ENCODE results near the gene ZP3. TPM values are rescaled to one million over a fixed set of nuclear protein-coding genes. Genes with fewer than 3 reads are reported as not detected.
"Not testable (repeated sequence)": the region's sequence is repeated elsewhere in the genome, so short reads cannot be mapped to it uniquely, and the experiment has no call there.

ZP3 gene
- total RNA-seq, 6 experiments from 2014 or later: 17.5 to 30.4 (median 25.6) TPM

DNA sequence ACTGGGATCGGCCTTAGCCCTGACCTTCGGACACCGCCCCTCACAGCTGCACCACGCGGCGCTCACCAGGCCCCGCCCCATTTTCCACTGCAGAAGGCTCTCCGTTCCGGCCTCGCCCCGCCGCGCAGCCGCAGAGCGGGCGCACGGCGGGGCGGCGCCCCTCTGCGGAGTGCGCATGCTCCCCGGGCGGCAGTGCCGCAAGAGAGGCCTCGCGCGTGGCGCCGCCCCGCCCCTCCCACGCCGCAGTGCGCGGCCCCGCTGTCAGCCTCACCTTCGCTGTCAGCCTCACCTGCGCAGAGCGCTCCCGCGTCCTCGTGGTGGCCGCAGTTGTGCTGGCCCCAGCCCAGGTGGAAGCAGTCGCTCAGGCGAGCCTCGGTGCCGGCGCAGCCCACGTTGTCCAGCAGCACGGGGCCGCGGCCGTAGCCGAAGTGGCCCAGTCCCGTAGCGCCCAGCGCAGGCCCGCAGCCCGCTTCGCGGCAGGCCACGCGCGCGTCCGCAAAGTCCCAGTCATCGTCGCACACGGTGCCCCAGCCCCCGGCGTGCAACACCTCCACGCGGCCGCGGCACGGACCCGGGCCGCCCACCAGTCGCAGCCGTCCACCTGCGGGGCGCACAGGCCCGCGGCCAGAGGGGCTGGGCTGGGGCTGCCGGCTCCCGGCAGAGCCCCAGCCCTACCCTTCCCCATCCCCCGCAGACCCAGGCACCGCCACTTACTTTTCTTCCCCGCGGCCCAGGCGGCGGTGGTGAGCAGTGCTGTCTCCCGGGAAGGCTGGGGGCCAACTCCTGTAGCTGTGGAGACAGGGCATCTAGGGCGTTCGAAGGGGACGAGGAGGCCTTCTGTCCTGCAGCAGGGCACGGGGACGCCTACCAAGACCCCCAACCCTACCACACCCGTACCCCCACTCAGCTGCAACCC is 31.4 kb upstream of the ZP3 start:
- Mint-ChIP-seq H3K4me1 (ENCODE audit: low read depth) (peaks cover 19% of the 10 kb centered on the region), H3K27ac (peak overlapping the region; percentile 90), H3K9me3 (no peaks in the 10 kb centered on the region), H3K36me3 (ENCODE audit: low read depth) (no peaks in the 10 kb centered on the region), H3K27me3 (ENCODE audit: insufficient read depth) (no peaks in the 10 kb centered on the region; the same call in none of the 2 replicates), H3K4me3 (peak overlapping the region; percentile 85)
- DNase-seq: peak; percentile 71
- TF ChIP-seq, protein P1, sequence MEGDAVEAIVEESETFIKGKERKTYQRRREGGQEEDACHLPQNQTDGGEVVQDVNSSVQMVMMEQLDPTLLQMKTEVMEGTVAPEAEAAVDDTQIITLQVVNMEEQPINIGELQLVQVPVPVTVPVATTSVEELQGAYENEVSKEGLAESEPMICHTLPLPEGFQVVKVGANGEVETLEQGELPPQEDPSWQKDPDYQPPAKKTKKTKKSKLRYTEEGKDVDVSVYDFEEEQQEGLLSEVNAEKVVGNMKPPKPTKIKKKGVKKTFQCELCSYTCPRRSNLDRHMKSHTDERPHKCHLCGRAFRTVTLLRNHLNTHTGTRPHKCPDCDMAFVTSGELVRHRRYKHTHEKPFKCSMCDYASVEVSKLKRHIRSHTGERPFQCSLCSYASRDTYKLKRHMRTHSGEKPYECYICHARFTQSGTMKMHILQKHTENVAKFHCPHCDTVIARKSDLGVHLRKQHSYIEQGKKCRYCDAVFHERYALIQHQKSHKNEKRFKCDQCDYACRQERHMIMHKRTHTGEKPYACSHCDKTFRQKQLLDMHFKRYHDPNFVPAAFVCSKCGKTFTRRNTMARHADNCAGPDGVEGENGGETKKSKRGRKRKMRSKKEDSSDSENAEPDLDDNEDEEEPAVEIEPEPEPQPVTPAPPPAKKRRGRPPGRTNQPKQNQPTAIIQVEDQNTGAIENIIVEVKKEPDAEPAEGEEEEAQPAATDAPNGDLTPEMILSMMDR (IDR thresholded peaks at IDR 0.05): no peak

DNA sequence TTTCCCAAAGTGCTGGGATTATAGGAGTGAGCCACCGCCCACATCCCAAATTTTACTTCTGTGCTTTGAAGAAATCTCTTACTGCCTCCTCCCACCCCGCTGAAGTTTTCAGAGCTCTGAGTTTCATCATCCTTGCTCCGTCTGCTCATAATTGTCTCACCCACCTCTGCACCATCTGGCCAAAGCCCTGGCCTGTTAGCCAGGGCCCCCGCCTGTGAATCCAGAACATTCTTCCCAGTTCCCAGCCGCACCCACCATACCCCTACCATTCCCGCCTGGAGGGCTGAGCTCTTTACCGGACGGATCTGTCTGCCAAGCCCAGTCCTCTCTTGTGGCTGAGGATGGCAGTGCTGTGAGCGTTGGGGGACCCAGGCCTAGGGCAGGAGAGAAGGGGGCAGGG is 29.8 kb upstream of the ZP3 start:
- no peak overlapping the region for H3K4me3 Mint-ChIP-seq
- TF ChIP-seq, protein P1 (IDR thresholded peaks at IDR 0.05): no peak
- no peak overlapping the region for H3K27ac Mint-ChIP-seq

DNA sequence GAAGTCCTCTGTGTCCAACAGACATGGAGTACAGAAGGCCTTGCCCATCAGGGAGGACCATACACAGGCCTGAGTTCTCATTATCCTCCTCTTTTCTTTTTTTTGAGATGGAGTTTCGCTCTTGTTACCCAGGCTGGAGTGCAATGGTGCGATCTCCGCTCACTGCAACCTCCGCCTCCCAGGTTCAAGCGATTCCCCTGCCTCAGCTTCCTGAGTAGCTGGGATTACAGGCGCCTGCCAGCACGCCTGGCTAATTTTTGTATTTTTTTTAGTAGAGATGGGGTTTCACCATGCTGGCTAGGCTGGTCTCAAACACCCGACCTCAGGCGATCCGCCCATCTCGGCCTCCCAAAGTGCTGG is 29.2 kb upstream of the ZP3 start:
- H3K4me3 Mint-ChIP-seq; H3K36me3 Mint-ChIP-seq (ENCODE audit: low read depth); H3K27ac Mint-ChIP-seq; DNase-seq; H3K9me3 Mint-ChIP-seq; H3K27me3 Mint-ChIP-seq (ENCODE audit: insufficient read depth): not testable (repeated sequence)
- H3K4me1 Mint-ChIP-seq (ENCODE audit: low read depth): peaks cover 14% of the 10 kb centered on the region

More for the DNA sequence above, 29.8 kb upstream of the ZP3 start:
- Mint-ChIP-seq H3K9me3 (no peaks in the 10 kb centered on the region), H3K27me3 (ENCODE audit: insufficient read depth) (no peaks in the 10 kb centered on the region; the same call in none of the 2 replicates), H3K36me3 (ENCODE audit: low read depth) (no peaks in the 10 kb centered on the region), H3K4me1 (ENCODE audit: low read depth) (peaks cover 14% of the 10 kb centered on the region)
- no peak for DNase-seq

DNA sequence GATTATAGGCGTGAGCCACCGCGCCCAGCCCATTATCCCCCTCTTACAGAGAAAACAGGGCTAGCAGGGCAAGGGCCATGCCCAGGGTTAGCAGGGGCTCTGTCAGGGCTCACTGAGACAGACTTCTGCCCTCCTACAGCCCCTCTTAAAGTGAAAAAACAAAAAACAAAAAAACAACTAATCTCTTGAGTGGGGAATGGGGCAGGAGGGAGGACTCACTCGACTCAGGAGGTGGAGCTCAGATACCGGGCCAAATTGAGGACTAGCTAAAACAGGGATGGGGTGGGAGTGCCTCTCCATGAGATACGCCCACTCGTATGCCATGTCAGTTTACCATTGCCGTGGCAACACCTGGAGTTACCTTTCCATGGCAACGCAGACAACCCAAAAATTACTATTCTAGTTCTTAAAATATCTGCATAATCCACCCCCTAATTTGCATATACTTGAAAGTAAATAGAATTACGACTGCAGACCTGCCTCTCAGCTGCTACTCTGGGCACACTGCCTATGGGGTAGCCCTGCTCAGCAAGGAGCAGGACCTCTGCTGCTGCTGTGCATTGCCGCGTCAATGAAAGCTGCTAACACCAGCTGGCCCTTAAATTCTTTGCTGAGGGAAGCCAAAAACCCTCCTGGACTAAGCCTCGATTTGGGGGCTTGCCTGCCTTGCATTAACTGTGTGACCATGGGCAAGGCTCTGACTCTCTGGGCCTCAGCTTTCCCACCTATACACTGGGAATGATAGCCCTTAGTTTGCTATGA is 28.6 kb upstream of the ZP3 start:
- no peaks in the 10 kb centered on the region; the same call in none of the 2 replicates for H3K27me3 Mint-ChIP-seq (ENCODE audit: insufficient read depth)
- H3K4me3 Mint-ChIP-seq: no peak overlapping the region
- TF ChIP-seq, protein P1 (IDR thresholded peaks at IDR 0.05): no peak
- H3K4me1 Mint-ChIP-seq (ENCODE audit: low read depth): peaks cover 14% of the 10 kb centered on the region
- H3K36me3 Mint-ChIP-seq (ENCODE audit: low read depth): no peaks in the 10 kb centered on the region
- no peak for DNase-seq
- H3K27ac Mint-ChIP-seq: no peak overlapping the region
- H3K9me3 Mint-ChIP-seq: no peaks in the 10 kb centered on the region

DNA sequence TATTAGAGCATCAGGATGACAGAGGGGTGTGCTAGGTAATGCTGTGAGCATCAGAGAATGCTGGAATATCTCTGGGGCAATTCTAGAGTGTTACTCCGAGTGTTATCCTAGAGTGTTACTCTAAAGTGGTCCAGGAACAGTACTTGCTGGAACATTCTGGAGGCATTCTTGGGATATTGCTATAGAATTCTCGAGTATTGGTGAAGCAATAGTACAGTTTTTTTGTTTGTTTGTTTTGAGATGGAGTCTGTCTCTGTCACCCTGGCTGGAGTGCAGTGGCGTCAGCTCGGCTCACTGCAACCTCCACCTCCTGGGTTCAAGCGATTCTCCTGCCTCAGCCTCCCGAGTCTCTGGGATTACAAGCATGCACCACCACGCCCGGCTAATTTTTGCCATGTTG is 27.9 kb upstream of the ZP3 start:
- no peaks in the 10 kb centered on the region; the same call in none of the 2 replicates for H3K27me3 Mint-ChIP-seq (ENCODE audit: insufficient read depth)
- no peaks in the 10 kb centered on the region for H3K36me3 Mint-ChIP-seq (ENCODE audit: low read depth)
- TF ChIP-seq, protein P1 (IDR thresholded peaks at IDR 0.05): no peak
- H3K4me1 Mint-ChIP-seq (ENCODE audit: low read depth): peaks cover 14% of the 10 kb centered on the region
- H3K27ac Mint-ChIP-seq: no peak overlapping the region
- no peak overlapping the region; the same call in 1 of the 2 replicates for H3K4me3 Mint-ChIP-seq
- no peak for DNase-seq
- H3K9me3 Mint-ChIP-seq: no peaks in the 10 kb centered on the region

Measured in HFFc6 (cell line).